DMS153 (cell line): ENCODE data around the gene KIF18B.
A peak's percentile ranks its signal among the peaks of the same experiment; 100 is the strongest.

Source experiments
- DNase-seq: peaks from one replicate; lab custom pipeline; 2025; lab: John Stamatoyannopoulos, UW

The KIF18B gene

DNA sequence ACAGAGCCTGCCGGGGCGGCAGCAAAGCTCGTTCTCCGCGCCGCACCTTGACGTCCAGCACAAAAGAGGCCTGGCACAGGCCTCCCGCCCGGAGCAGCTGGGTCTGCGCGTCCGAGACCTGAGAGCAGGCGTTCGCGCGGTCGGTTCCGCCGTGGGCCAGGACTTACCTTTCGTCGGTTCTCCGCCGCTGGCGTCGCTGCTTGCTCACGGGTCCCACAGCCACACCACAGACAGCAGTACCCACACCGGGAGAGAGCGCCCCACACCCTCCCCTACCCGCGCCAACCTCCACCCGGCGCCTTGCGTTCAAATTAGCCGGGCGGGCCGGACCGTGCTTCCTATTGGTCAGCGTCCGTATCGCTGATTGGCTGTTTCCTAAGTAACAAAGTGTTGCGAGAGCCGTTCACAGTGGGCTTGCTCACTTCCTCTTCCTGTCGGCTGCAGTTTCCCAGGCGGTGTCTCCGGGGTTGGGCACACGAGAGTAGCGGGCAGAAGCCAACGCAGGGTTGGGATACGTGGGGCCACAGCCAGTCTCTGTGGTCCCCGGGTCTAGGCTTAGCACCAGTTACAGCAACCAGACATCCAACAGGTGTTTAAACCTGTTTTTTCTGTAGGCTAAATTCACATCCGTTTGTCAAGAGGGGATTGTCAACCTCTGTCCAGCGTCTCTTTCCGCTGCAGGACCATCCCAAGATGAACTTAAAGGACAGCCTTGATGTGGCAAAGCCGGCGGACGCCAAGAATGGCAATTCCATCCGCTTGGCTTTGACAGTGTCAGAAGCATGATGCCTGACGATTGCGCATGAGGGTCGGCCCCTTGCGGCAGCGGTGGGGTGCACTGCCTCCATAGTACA is at the start of gene KIF18B:
KIF18B (minus strand) TSS at position 313 of the 854 bp plus-strand sequence. CDS start 11,429 bp downstream, outside the sequence.
- peak; percentile 93 for DNase-seq

DNA sequence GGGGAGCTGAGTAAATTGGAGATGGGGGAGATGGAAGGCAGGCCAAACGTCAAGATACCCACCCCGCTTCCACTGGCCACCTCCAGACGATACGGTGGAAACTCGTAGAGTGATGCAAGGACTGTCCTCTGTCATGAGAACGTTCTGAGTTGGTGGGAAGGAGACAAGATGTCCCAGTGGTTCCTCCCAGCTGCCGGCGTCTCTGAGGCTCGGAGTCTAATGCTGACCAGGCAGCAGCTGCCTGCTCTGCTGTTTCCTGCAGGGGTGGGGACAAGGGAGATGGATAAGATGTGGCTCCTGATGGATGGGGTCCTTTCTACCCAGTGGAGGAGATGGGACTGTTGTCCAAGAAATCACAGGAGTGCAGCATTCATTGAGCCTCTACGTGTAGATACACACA is 48.7 kb upstream of the KIF18B start:
- no peak for DNase-seq

DNA sequence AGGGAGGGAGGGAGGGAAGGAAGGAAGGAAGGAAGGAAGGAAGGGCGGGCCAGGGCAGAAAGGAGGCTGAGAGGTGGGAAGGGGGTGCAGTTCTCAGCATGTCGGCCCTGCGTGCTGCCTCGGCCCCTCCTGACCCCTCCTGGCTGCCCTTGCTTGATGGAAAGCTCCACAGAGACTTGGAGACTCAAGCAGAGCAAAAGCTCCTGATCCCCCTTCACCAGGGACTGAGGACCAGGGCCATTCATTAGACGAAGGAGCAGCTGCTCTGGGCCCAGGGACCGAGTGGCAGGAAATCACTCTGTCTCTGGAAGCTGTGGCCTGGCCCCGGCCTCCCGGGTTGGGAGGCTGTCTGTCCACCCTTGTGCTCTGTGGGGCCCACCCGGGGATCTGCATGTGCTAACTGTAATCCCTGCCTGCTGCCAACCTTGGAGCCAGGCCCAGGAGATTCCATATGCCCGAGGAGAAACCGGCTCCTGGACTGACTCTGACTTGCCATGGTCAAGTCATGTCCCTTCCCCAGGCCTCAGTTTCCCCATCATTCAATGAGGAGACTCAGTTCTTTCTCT is 47.9 kb upstream of the KIF18B start:
- DNase-seq = no peak

DNA sequence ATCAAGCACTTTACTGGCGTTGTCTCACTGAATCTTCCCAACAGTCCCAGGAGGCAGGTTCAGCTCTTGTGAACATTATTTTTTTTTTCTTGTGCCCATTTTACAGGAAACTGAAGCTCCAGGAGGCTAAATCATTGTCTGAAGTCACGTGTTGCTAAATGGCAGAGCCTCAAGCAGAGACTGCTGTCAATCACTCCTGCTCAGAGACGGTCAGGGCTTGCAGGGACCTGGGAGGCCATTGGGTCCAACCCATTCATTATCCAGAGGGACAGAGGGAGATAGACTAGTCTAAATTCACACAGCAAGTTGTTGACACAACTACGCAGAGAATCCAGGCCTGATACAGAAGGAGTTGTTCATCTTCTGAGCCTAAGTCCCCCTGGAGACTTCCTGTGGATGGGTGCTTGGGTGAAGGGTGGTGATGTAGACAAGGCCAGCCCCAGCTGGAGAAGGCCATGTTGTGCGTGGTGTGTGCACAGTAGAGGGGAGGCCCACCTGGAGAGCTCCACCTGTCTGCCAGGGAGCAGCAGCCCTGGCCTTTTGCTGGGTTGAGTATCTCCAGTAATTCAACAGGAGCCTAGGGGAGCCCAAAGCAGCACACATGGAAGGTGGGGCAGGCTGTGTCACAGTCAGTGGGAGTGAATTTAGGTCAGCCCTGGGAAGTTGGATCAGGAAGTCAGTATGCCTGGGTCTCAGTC is 44.8 kb upstream of the KIF18B start:
- DNase-seq = no peak

DNA sequence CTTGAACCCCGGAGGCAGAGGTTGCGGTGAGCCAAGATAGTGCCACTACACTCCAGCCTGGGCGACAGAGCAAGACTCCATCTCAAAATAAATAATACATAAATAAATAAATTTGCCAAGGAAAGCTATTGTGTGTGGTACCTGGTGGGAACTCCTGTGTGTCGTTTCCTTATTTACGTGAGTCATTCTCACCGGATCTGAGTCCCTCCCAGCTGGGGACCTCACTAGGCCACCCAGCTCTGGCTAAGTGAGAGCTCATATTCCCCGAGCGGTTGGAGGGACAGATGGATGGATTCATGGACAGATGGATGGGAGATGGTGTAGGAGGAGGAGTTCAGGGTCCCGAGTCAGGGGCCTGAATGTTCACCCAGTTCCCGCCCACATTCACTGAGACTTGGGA is 43.4 kb upstream of the KIF18B start:
- DNase-seq = no peak

DNA sequence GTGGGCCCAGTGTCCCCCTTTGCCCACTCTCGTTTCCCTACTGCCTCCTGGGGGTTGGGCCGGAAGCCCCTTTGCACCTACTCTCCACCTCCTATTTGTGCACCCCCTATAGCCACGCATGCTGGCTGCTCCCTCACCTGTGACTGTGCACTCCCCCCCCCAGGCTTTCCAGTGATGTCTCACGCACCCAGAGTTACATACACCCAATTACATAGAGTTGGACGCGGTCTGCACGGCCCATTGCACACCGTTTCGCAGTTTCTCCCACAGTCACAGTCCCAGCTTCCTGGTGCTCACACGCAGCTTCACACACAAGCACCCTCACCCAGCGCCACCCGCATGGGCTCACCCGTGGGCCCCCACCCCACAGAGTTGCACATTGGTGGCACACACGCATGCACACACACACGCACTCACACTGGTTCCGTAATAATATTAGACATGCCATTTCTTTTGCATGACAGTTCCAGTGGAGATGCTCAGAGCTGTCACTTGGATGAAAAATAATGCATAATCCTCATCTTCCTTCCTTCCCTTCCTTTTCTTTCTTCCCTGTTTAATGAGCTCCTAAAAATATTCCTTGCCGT is 42.1 kb upstream of the KIF18B start:
- no peak for DNase-seq

DNA sequence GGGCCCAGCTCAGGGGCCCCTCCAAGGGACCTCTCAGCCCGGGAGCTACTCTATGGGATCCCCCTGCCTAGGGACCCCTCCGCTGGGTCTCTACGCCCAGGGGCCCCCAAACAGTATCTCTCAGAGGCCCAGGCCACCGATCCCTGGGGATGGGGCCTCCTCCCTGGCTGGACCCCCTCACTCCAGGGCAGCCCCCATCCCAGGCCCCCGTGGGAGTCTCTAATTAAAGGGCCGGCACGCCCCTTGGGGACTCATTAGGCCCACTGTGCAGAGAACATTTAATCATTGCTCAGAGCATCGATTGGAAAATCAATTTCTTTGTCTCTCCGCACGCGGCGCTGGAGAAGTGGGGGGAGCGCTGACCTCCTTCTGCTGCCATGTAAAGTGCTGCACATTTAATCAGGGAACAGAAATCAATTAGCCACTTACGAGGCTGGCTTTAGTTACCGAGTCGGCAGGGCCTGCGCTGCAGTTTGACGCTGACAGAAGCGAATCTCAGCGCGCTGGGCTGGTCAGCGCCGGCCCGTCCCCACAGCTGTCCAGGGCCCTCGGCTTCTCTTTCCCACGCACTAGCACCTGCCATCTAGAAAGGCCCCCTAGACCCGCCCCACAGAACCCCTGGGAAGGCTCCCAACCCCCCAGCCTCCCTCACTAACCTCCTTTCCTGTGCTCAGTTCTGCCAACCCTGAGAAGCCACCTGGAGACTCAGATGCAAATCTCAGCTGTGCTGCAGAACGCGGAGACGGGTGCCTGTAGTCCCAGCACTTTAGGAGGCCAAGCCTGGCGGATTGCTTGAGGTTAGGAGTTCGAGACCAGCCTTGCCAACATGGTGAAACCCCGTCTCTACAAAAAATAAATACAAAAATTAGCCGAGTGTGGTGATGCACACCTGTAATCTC is 40.7 kb upstream of the KIF18B start:
- DNase-seq = no peak

DNA sequence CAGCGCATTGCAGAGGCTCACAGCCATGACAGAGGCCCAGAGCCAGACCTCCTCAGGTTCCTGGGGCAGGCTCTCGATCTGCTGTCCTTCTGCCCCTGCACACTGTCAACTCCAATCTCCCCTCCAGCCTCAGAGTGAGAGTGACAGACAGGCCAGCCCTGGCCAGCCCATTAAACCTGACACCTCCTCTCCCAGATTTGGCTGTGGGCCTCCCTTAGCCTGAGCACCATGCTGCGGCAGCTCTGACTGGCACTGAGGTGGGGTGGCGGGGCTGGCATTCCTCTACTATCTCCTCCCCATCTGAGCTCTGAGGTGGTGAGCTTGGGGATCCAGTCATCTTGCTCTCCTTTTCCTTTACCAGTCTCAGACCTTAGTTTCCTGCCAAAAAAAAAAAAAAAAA is 36.0 kb upstream of the KIF18B start:
- no peak for DNase-seq

DNA sequence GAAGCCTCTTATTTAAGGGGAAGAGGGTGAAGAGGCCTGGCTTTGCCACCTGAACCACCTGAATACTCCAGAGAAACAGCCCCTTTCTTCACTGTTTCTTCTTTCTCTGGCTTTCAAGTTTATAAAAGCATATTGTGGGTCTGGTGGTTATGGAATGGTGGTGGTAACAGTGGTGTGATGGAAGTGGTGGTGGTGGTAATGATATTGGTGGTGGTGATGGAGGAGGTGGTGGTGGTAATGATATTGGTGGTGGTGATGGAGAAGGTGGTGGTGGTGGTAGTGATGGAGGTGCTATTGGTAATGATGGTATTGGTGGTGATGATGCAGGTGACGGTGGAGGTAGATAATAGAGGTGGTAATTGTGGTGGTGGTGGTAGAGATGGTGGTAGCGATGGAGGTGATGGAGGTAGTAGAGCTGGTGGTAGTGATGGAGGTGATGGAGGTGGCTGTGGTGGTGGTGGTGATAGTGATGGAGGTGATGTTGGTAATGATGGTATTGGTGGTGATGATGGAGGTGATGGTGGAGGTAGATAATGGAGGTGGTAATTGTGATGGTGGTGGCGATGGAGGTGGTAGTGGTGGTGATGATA is 34.6 kb upstream of the KIF18B start:
- no peak for DNase-seq

DNA sequence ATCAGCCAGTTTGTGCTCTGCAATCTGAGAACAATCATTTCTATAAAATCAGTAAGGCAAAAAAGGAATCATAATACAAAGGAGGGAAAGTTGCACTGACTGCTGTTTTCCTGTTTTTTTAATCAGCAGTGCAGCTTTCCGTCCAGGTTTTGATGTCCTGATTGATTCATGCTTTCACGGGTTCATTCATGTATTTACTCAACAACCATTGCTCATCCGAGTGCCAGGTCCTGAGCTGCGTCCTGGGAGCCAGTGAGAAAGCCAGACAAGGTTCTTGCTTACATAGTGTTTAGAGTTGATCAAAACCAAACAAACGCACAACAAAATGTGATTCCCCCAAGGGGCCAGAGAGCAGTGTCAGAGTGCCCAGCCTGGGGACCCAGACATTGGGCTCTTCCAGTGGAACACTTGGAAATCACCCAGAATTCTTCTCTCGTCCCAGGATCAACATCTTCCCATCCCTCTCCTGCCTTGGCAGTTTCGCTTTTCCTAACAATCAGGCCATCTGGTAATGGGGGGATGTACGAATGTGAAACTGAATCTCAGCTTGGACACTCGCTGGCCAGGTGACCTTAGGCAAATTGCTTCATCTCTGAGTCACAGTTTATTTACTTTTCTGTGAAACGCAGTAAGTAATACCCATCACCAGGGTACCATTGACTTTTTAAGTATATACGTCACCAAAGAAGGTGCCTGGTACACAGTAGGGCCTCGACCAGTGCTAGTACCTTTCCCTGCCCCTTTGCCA is 33.8 kb upstream of the KIF18B start:
- DNase-seq = peak; percentile 46

DNA sequence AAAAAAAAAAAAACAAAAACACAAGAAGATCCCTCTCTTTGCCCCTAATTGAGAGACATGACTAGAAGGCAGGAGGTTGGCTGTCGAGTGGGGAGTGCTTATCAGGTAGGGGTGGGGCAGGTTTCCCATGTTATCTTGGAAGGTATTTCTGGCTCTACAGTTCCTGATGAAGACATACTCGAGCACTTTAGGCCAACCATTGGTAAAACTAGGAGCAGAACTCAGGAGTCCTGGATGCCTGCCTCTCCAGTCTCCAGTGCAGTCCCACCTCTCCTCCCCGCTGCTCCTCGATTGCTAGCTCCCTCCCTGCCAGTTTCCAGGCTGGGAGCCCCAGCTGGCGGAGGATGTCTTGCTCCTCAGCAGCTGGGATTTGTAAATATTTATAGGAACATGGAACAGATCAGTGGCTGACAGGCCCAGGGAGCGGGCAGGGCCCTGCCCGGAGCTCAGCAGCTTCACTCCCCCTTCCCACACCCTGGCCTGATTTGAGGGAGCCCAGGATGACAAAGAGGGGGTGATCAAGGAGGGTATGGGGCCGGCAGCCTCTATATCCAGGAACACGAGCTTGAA is 31.9 kb upstream of the KIF18B start:
- DNase-seq = no peak

DNA sequence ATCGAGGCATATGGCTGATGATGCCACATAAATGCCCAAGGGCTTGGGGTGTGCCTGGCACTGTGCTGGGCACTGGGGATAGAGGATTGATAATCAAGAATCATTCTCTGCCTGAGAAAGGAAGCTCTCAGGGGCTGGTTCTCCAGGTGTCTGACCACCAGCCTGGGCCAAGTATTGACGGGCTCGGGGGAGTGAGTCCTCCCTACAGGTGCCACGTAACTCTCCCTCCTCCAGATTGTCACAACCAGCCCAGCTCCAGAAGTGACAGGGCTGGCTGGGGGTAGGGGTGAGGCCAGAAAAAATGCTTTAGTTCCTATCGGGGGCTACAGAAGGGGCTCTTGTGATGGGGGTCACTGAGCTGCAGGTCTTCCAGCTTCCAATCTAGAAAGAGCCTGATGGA is 31.2 kb upstream of the KIF18B start:
- no peak for DNase-seq

DNA sequence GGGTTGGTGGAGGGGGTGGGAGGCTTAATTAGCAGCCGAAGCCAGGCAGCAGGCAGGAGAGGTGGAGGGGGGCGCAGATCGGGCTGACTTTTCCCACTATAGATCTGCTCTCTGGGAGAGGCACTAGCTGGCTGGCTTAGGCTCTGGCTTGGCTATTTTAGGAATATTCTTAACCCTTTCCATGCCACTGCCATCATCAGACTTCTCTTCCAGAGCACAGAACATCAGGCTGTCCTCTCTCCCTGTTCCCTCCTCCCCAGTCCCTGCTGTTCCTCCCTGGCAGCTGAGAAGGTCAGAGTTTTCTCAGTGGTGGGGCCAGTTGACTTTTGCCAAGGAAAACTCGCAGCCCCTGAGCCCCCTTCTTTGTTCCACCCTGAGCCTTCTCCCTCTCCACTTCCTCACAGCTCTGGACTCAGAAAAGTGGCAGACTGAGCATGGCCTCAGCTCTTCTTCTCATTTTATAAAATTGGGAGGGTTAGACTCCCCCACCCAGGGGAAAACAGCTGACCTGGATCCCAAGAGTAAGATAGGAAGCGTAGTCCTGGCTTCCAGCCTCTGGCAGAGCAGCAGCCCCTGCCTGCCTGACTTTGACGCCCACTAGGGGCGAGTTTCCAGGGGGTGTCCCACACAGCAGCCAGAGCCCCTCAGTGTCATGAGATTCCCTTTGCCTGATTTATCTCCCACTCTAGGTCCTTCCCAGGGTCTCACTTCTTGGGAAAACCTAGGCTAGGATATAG is 30.4 kb upstream of the KIF18B start:
- no peak for DNase-seq

DNA sequence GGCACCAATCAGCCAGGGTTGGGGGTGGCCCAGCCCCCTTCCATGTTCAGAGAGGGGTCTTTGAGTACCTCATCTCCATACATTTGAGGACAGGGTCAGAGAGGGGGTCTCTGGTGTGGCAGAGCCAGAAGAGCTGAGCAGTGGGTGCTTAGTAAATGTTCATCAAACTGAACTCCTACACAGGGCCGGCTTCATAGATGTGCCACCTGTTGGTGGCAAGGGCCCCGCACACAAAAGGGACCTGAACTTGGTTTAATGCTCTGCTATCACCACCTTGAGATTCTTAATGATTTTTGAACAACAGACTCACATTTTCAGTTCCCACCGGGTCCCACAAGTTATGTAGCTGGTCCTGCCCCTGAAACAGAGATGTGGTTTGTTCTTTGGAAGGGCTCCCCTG is 29.5 kb upstream of the KIF18B start:
- DNase-seq = no peak

DNA sequence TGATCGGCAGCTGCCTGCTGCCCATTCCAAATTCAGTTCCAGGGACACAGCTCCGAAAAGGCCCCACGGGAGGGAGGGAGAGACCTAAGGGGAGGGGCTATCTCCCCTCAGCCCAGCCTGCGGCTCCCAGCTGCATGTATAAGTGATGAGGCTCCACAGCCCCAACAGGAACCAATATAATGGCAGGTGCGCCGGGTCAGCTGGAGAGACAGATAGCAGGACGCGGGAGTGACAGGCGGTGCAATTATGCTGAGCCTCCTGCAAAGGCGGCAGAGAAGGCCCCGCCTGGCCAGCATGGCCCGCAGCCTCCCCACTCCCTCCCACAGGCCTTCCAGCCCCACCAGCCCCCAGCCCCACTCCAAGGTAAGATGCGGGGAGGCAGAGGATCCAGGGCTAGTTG is 28.6 kb upstream of the KIF18B start:
- DNase-seq = no peak

DNA sequence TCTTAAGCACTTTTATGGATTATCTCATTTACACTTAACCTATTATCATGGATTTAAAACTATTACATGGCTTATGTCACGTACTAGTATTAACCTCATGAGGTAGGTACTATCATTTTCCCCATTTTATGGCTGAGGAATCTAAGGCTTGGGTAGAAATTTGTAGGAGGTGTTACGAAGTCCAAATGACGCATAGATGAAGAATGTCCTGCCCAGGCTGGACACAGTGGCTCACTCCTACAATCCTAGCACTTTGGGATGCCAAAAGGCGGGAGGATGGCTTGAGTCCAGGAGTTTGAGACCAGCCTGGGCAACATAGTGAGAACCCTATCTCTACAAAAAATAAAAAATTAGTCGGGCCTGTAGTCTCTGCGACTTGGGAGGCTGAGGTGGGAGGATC is 25.4 kb upstream of the KIF18B start:
- DNase-seq = no peak

DNA sequence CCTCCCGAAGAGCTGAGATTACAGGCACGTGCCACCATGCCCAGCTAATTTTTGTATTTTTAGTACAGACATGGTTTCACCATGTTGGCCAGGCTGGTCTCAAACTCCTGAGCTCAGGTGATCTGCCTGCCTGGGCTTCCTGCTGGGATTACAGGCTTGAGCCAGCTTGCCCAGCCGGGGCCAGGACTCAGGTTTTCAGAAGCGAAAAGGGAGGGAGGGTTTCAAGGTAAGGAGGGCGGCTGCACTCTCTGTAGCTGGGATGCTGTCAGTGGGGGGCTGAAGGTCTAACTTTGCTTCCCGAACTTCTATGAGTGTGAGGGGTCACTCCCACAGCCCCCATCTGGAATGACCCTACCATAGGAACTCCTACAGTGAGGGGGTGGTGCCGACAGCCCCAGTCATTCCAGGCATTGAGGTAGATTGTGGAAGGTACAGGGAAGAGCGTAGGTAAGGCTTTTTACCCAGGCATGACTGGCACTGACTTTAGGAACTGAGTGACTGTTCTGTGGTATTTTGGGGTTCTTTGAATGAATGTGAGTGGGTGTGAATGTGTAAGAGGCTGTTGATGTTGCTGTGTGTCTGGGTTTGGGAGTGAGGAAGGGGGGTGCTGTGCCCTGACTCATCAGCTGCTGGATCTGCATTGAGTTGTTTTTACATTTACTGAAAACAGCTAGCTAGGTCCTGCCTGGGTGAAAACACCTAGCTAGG is 24.4 kb upstream of the KIF18B start:
- no peak for DNase-seq

DNA sequence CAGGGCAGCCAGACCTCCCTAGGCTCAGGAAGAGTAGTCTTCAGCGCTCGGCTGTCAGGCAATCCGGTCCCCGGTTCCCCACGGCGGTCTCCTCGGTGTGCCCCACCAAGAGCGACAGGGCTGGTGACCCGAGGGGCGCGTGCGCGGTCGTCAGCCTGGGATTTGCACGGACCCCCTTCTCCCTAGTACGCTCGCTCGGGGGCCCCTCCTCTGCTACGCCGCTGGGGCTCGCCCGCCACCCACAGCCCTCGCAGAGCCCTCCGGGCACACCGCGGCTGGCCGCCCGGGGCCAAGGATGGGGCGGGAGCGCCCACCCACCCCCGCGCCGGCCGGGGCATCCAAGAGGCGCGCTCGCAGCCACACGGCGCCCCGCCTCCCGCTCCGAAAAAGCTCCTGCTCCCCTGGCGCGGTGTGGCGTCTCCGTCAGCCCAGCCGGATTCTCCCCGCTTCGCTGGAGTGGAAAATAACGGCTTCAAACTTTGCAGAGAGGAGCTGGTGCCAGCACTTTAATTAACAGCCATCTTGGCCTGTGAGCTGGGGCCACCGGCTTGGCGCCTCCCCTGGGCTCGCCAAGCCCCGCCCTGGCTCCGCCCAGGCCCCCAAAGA is 22.7 kb upstream of the KIF18B start:
- DNase-seq = no peak
